GM18867 (cell line): ENCODE measurements around the gene TMEM191B.
"Not testable (repeated sequence)": the region's sequence is repeated elsewhere in the genome, so short reads cannot be mapped to it uniquely, and the experiment has no call there.

Source experiments
- ATAC-seq: cut with Tn5 transposase; IDR thresholded peaks from one replicate; pipeline ENCODE4 v1.9.1; 2021; ENCODE audit warnings: mild to moderate bottlenecking, moderate library complexity; ENCODE audit not compliant: unreplicated experiment

TMEM191B gene

GRCh38 chr22:18527752-18528596 lies at the start of gene TMEM191B:
Gene TMEM191B, plus strand, starts transcription at chr22:18527802. Its CDS starts 179 bp downstream, at chr22:18527981.
- peak; percentile 30 for ATAC-seq

- ATAC-seq, result not testable (repeated sequence)
Observed at GRCh38 chr22:18496227-18496626, 31.4 kb upstream of the TMEM191B start.

- ATAC-seq, result not testable (repeated sequence)
Observed at GRCh38 chr22:18511327-18511726, 16.3 kb upstream of the TMEM191B start.

- not testable (repeated sequence) for ATAC-seq
Observed at GRCh38 chr22:18512378-18512777, 15.2 kb upstream of the TMEM191B start.

GRCh38 chr22:18513454-18513853 lies 14.1 kb upstream of the TMEM191B start:
- ATAC-seq, result not testable (repeated sequence)

- ATAC-seq, result not testable (repeated sequence)
Observed at GRCh38 chr22:18518061-18518460, 9.5 kb upstream of the TMEM191B start, which contains the start of gene GGTLC3. Gene GGTLC3, minus strand, starts transcription at chr22:18518161. Its CDS starts 264 bp downstream, at chr22:18517897.

- ATAC-seq, result not testable (repeated sequence)
Observed at GRCh38 chr22:18522762-18523161, 4.8 kb upstream of the TMEM191B start.

GRCh38 chr22:18523328-18523727 lies 4.3 kb upstream of the TMEM191B start:
- ATAC-seq, result not testable (repeated sequence)

GRCh38 chr22:18528597-18529415 lies 1.2 kb downstream of the TMEM191B start:
- ATAC-seq, result peak; percentile 71

GRCh38 chr22:18529416-18530145 lies 2.0 kb downstream of the TMEM191B start:
- ATAC-seq, result peak; percentile 19

- not testable (repeated sequence) for ATAC-seq
Observed at GRCh38 chr22:18533633-18534032, 6.0 kb downstream of the TMEM191B start.

- ATAC-seq, result not testable (repeated sequence)
Observed at GRCh38 chr22:18534315-18534714, 6.7 kb downstream of the TMEM191B start.

- ATAC-seq, result not testable (repeated sequence)
Observed at GRCh38 chr22:18539994-18540393, 12.4 kb downstream of the TMEM191B start.

GRCh38 chr22:18543400-18543799 lies 15.8 kb downstream of the TMEM191B start:
- ATAC-seq, result not testable (repeated sequence)

GRCh38 chr22:18544615-18545014 lies 17.0 kb downstream of the TMEM191B start:
- not testable (repeated sequence) for ATAC-seq

GRCh38 chr22:18549458-18550179 lies 22.0 kb downstream of the TMEM191B start:
- ATAC-seq, result not testable (repeated sequence)

GRCh38 chr22:18551046-18551445 lies 23.4 kb downstream of the TMEM191B start:
- ATAC-seq, result not testable (repeated sequence)

GRCh38 chr22:18552839-18553597 lies 25.4 kb downstream of the TMEM191B start:
- not testable (repeated sequence) for ATAC-seq
